HG02885 (cell line): ENCODE results near the gene MTSS2.

Experiments used
- ATAC-seq: cut with Tn5 transposase; IDR thresholded peaks from one replicate; pipeline ENCODE4 v1.9.1; 2021; ENCODE audit warnings: mild to moderate bottlenecking; ENCODE audit not compliant: unreplicated experiment, poor library complexity

MTSS2 gene

DNA sequence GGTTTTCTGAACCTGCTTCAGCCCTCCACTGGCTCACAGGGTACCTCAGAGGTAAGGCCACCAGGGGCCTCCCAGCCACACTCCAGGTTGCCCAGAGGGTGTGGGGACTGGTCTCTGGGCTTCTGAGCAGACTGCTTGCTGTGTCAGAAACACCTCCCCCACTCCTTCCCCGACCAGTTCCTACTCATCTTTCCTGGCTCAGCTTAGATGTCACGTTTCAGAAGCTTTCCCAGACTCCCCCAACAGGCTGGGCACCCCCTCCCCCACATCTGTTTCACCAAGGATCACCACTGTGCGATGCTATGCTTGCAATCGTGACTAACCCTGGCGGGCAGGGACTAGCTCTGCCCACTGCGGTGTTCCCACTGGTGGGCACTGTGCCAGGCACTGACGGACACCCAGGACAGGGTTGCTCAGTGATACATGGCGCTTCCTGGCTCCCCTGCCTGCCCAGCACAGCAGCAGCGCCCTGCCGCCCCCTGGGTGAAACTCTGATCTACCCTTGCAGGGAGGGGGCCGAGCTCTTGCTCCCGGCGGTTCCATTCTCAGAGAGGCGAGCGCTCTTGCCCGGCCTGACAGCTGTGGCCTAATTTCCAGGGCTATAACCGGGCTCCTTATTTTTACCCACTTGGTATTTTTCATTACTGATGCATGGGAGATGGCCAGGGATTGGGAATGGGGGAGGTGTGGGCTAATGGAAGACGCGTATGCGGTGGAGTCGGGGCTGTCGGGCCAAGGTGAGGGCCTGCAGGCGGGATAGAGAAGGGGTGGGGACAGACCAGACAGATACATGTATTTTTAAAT, 29.4 kb upstream of the MTSS2 start:
- ATAC-seq = no peak

DNA sequence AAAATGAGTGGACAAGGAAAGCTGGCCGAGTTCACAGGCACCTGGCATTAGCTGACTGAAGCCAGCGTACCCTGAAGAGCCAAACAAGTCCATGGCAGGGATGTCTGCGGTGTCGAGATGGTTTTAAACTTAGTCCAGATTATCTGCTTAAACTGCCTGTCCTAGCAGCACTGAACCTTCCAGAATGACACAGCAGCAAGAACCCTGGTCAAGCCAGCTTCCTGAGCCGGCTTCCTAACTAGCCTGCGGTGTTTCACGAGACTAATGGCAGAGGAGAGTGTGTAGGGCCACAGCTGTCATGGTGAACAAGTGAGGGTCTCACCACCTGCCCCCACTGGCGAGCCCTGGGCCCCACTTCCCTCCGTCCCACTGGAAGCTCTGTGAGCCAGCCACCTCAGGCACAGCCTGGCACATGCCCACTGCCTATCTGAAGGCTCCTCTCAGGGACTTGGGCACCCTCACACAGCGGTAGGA, 28.8 kb upstream of the MTSS2 start:
- no peak for ATAC-seq

DNA sequence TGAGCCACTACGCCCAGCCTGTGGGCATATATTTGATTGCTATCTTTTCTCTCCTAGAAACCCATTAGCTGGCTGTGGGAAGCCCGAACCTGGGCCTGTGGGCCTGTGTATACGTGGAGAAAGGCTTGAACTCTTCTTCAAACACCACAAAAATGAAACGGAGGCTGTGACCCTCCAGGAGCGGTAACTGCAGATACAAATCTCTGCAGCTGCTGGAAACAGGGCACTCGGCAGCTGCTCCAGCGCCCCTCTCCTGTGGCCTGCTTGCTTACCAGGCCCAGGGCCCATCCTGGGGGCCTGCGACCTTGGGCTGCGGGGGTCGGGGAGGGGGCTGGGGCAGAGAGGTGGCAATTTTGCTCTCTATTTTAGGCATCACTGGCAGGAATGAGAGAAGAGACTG, 28.0 kb upstream of the MTSS2 start:
- ATAC-seq = no peak

DNA sequence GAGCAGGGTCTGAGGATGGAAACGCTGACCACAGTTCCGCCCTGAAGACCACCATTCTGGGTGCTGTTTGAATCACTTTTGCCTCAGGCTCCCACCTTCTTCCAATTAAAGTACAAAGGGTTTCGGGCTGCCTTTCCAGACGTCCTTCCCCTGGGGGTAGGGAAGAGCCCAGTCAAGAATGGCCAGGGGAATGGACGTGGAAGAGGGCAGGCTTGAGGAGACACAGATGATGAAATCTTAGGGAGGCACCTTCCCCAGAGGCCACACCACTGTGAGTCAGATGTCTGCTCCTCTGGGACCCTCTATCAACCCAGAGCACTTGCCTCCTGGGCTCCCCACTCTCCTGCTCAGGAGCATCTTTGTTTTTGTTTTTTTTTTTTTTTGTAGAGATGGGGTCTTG, 27.5 kb upstream of the MTSS2 start:
- ATAC-seq = no peak

DNA sequence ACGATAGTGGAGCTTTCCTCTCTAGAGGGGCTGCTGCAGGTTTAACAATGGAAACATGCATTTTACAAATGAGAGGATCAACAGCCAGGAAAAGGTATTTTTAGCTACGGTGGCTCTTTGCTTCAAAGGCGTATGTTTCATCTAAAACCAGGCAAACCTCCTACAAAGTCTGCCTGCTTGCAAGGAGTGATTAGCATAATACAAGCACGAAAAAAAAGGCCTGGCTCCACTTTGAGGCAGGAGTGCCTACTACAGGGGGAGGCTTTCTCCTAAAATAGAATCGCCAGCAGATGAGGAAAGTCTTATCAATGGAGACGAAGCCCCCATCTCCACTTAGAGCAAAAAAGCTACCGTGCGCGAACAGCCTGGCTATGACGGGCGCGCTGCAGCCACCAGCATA, 27.1 kb upstream of the MTSS2 start:
- ATAC-seq = no peak

DNA sequence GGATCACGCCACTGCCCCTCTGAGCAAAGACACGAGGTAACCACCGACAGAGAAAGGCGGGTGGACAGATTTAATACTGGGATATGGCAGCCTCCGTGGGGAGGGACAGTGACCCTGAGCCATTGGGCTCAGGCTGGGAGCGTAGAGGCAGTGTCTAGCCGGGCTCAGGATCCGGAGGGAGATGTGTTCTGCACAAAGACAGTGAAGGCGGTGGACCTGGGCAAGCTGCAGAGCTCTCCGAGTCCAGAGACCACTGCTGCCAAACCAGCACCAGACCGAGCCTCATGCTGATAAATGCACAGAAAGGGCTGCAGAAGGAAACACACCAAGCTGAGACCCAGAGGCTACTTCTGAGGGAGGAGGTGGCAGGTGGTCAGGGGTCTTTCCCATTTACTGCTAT, 26.5 kb upstream of the MTSS2 start:
- no peak for ATAC-seq

DNA sequence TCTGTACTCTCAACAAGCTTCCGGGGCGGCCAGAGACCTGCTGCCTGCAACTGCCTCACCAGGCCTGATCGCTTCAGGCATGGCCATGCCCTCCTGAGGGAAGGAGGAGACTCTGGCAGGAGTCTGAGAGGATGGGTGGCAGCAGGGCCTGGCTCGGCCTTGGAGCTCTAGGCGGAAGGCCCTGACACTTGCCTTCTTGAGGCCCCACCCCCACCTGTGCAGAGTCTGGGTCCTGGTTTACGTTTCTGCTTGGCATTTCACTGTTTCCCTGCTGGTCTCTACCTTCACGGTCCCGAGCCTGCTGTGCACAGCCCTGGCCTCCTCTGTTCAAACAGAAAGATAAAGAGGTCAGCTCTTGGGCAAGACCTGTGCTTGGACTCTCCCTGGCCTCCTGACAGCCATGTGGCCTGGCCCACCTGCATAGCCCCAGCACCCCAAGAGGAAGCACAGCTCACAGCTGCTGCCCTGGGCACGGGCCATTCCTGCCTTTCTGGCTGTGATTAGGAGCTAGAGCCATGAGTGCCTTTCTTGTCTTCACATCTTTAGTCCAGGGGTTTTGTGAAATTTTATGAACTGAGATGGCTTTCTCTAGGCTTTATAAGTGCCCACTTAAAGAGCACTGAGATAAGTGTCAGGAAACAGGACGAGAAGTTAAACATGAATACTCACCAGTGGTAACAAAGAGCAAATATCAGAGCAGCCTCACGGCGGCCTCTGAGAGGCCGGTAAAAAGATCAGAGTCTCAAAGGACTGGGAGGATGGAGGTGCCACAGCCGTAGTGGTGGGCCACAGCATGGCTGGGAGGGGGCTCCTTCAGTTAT, 25.6 kb upstream of the MTSS2 start:
- ATAC-seq = no peak

DNA sequence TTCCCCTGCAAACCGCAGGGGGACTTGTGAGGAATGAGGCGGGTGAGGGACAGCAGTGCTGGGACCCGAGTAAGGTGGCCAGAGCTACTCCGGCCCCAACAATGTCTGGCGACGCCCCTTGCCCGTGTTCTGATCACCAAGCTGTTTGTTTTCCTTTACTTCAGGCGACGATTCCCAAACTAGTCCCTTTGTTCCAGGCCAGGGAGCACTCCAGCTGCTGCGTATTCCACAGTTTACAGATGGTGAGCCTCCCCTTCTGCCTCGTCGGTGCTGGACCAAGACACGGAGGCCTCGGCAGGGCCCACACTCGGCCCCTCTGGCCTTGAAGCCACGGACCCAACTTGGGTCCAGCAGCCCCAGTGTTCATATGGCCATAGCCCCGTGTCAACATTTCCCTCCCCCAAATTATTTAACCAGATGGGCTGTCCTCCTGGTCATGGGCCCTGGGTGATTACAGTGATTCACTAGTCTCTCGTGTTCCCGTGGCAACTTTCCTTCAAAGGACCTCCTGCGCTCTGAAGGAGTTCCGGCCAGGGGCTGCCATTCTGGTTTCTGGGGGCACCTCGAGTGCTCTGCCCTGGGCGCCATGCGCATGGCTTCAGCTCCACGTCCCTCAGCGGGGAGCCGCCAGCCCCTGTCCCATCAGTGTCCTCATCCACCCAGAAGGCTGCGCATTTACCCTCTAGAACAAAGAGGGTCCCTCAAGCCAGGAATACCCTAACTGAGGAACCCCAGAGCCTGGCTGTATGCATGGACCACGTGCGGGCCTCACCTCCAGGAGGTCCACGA, 24.8 kb upstream of the MTSS2 start:
- ATAC-seq = no peak

DNA sequence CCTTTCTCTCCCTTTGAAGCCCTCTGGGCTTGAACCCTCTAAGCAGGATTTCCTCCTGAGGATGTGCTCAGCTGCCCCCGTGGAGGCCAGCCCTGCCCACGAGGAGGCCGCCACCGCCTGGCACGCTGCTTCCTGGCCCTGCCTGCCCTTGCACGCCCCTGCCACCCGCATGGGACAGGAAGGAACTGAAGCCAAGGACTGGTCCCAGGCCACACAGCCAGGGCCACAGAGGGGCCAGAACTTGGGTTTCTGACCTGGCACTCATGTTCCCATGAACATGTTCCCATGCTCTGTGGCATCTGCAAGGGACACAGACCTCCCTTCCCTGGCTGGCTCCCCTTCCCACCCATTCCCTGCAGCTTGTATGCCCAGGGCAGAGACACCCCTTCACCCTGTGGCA, 24.1 kb upstream of the MTSS2 start:
- ATAC-seq = no peak

DNA sequence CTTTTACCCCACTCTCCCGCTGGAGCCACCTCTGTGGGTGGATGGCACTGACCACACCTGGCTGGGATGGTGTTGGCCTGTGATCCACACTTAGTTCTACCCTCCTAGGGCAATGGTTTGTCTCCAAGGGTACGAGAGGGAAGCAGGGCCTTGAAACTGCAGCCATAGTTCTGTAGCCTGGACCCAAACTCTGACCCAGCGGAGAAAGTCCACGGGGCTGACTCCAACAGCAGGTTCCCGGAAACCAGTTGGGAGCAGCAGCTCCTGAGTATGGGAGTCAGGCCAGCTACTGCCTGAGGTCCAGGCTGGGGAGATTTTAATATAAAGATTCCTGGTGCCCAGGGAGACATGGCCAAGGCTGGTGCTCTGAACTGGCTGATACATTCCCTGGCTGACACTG, 23.6 kb upstream of the MTSS2 start:
- ATAC-seq = no peak

DNA sequence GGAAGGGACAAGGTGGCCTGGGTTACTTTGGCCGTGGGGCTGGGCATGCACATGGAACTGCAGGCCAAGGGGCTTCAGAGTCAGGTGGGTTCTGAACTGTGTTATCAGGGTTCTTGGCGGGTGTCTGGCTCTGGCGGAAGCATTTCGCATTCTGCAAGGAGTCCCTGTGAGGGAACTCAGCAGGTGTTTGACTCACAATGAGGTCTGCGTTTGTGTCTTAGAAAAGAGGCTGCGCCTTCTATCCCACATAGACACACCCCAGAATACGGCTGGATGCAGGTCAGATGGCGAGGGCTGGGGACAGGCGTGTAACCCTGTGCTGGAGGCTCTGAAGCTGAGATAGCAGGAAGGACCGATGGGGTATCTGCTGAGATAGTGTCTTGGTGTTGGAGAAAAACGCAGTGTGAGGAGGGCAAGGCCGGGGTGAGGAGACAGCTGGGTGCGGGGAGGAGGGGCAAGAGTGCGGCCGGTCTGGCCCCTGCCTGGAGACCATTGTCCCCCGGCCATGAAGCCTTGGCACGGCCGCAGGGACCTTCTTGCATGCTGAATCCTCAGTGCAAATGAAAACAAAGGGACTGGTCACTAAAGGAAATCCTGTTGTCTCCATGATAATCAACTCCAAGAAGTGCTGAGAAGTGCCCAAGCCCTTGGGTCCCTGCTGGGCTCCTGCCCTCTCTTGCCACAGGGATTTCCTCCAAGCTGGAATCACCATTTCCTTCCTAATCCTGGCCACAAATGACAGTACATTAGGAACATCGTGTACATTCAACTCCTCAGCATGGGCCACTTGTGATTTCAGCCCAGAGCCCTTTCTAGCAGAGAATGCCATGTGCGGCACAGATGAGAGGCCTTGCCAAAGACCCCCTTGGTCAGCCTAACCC, 22.8 kb upstream of the MTSS2 start:
- ATAC-seq = no peak

DNA sequence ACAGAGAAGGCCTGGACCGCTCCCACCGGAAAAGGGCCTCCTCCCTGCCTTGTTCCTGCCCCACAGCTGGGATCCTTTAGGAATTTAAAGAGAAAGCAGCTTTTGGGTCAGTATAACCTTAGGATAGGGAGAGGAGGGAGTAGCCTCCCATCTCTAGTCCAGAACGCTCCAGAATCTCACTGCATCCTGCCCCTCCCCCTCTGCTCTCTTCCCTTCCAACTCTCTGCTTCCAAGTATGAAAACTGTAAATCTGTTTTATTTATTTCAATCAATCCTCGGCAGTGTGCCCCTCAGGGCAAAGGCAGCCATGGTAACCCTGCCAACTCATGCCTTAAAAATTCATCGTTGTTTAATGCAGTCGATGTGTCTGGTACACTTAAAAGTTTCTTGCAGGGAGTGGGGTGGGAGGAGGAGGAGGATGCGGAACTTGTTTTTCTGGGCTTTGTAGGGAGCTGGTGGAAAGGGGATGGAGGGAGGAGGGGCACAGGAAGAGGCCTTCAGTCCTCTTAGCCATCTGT, 21.2 kb upstream of the MTSS2 start:
- no peak for ATAC-seq

DNA sequence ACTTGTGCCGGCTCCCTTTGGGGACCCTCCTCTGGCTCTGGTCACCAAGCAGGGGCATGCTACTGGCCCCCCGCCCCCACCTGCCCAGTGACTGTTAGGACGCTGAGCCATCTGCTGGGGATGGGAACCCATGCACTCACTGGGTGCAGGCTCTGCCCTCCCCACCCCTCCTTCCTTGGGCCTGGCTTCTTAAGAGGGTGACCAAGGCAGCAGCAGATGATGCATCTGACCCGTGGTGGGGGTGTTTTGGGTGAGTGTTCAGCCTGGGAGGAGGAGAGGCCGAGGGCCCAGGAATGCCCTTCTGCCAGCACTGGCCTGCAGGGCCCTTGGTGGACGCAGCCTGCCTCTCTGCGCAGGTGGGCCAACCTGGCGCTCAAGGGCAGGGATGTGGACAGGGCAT, 19.2 kb upstream of the MTSS2 start:
- ATAC-seq = no peak

DNA sequence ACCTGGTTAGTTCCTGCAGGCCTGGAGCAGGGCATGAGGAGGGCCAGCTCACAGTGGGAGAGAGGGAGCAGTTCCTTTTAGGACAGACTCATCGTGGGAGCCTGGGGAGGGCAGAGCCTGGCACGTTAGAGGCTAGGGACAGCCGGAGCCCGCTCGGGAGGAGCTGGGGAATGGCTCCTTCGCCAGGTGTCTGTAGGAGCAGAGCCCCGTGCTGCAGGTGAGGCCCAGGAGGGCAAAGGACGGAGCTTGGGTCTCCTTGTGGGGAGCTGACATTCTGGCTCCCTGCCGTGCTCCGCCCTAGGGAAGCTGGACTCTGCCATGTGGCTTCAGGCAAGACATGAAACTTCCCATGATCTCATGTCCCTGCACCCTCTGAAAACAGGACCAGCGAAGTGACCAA, 18.7 kb upstream of the MTSS2 start:
- ATAC-seq = no peak

DNA sequence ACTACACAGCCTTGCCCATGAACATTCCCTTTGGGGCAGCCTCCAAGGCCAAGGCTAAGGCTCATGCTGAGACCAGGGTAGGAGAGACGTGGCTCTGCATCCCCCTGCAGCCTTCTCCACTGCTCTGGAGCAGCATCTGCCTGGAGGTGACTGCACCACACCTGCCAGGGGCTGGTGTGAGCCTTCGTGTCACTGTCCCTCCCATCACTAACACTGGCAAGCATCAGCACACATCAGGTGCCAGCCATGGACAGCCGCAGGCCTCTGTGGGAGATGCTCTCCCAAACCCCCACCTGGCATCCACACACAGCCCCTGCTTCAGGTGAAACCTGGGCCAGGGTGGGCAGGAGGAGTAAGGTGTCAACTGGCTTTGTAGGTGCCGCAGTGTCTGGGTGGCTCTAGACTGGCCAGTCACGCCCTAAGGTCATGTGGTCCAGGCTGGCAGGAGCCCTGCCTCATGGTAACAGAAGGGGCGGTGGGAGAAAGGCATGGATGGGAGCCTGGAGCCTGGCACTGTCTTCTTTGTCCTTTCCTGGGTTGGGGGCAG, 18.1 kb upstream of the MTSS2 start:
- no peak for ATAC-seq

DNA sequence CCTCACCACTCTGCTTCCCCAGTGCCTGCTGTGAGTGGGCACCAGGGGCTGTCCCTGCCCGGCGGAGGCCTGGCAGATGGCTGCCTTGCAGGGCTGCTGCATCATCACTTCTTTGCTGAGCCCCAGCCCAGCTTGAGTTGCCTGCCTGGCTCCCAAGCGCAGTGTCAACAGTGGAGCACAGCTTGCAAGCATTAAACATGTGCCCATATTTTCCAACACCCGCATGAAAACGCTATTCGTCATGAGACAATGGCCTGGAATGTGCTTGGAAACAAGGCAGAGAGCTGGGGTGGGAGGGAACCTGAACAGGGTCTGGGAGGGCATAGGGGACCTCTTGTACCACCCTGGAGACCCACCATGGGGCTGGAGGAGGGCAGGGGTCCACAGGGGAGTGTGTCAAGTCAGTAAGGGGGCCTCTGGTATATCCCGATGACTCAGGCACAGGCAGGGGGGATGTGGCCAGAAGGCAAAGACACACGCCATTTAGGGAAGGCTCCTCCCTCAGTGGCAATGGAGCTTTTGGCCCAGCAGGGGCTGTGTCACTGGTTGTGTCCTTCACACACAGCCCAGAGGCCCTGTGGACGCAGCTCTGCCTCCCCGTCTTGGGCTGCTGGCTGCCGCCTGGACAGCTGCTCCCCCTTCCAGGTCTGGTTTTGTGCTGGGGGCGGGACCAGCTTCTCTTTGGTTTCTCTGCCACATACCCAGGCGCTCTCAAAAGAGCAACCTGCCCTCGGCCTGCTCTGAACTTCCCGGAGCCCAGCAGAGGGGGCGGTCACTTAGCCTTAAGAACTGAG, 17.4 kb upstream of the MTSS2 start:
- ATAC-seq = no peak

DNA sequence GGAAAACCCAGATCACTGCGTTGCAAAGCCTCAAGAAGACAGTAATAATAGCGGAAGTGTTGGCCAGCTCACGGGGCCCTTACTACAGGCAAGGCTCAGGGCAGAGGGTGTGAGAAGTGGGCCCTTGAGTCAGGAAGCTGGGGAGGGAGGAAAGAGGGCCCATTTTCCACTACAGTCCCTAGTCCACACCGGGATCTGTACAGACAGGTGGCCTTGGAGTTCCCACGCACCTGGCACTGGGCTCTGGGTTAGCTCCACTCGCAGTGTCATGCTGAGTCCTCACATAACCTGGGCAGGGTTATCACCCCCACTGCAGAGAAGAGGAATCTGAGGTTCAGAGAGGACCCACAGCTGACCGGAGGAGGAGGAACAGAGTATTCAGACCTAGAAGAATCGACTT, 16.8 kb upstream of the MTSS2 start:
- ATAC-seq = no peak

DNA sequence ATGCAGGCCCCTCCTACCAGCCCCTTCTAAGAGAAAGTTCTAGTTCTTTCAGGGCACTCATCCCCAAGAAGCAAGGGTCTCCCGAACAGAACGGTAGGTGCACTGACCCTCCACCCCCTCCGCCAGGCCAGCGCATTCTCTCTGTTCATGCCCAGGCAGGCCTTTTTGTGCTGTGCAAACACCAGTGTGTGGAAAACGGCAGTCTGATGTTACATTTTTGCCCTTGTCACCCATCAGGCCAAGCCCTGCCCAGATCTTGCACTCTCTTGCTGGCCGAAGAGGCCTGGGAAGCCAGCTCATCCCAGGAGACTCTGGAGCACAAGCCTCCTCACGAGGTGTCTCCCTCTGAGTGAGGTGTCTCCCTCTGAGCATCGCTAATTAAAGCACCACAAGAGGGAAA, 16.1 kb upstream of the MTSS2 start:
- ATAC-seq = no peak

DNA sequence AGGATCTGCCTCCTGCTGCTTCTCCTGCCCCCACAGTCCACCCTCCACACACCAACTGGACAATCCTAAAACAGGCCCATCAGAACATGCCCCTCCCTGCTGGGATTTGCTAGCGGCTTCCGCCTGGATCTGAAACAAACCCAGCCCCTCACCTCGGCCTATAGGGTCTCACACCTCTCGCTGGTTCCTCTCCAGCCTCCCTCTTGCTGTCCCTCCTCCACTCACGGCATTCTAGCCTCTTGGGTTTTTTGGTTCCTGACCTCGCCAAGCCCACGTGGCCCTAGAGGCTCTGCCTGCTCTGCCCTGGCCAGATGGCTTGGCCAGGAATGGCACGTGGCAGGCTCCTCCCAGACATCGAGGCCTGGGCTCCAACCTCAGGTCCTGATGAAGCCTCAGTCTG, 15.7 kb upstream of the MTSS2 start:
- no peak for ATAC-seq
